GM19395 (cell line): ENCODE results near the gene CALN1.
"Not testable (repeated sequence)": the region's sequence is repeated elsewhere in the genome, so short reads cannot be mapped to it uniquely, and the experiment has no call there.

ENCODE experiments used
- ATAC-seq: cut with Tn5 transposase; IDR thresholded peaks from one replicate; pipeline ENCODE4 v1.9.1; 2021; ENCODE audit warnings: mild to moderate bottlenecking, moderate library complexity; ENCODE audit not compliant: unreplicated experiment

Gene CALN1

DNA sequence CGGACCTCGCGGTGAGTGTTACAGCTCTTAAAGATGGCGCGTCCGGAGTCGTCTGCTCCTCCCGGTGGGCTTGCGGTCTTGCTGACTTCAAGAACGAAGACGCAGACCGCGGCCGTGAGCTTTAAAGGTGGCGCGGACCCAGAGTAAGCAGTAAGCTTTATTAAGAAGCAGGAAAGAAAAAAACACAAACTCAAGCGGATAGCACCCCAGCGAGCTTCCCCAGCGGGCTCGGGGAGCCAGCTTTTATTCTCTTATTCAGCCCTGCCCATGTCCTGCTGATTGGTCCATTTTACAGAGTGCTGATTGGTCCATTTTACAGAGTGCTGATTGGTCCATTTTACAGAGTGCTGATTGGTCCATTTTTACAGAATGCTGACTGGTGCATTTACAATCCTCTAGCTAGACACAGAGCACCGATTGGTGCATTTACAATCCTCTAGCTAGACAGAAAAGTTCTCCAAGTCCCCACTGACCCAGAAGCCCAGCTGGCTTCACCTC lies at the start of gene CALN1:
Gene CALN1 (minus strand): TSS at position 218 of the 498 bp plus-strand sequence.
- ATAC-seq: not testable (repeated sequence)

DNA sequence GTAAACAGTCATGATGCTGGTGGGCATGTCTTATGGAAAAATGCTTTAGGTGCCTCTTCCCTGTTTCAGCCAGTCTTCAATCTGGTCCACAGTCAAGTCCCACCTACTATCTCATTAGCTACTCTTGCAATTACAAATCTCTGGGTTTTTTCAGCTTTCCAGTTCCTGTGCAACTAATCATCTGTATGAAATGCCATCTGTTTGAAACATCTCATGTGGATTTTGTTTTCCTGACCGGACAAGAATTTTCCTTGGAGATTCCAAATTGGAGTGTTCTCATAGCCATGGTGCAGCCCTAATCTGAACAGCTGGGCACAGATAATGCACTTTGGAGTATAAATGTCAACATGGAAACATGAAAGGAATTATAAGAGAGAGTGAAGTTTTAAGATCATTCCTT lies 41.3 kb upstream of the CALN1 start:
- ATAC-seq: no peak

DNA sequence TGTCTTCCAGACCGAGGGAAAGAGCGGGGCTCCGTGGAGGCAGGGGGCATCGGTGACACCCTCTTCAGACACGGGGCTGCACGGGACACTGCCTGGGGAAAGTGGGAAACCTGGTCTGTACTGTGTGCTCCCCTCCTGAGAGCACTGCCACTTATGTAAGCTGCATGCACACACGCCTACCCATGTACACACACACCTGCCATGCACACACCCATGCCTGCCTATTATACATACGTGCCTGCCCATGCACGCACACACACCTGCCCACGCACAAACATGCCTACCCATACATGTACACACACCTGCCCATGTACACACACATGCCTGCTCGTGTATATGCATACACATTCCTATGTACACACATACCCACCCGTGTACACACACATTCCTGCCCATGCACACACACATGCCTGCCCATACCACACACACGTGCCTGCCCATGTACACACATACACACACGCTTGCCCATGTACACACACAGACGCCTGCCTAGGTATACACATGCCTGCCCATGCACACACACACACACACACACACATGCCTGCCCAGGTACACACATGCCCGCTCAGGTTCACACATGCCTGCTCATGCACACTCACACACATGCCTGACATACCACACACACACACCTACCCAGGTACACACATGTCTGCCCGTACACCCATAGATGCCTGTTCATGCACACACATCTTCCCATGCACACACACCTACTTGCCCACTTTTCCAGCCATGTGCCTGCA lies 35.5 kb upstream of the CALN1 start:
- no peak for ATAC-seq

DNA sequence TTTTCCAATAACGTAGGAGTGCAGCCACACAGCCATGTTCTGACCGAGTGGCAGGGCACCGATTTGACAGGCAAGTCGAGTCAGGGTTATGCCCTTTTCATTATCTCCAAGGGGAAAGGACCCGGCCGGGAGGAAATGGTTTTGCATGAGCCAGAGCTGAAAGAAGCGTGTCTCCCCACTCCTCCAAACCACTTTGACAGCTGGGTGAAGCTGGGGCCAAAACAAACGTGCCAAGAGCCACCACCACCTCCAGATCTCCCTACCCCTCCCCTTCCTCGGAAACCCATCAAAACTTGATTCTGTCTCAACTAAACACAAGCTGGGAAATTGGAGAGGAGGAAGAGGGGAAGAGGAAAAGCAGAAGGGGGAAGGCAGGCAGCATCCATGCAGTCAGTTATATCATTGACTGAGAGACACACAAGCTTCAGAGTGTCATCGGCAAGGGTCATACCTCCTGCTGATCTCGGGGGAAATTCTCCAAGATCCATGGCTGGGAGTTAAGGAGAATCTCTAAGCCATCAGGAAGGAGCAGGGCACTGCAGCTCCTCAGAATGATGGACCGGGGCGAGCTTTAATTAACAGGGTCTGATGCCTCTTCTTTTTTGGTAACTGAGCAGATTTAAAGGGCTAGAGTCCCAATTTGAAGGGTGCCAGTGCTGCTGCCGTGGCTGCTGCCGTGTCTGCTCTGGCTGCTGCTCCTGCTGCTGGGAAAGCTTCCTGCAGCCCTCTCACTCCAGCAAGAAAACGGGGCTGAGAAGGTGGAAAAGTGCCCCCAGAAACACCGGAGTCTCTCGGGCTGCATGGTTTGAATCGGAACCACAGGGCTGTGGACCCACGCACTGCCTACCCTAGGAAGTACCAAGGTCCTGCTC lies 34.7 kb upstream of the CALN1 start:
- ATAC-seq: no peak

DNA sequence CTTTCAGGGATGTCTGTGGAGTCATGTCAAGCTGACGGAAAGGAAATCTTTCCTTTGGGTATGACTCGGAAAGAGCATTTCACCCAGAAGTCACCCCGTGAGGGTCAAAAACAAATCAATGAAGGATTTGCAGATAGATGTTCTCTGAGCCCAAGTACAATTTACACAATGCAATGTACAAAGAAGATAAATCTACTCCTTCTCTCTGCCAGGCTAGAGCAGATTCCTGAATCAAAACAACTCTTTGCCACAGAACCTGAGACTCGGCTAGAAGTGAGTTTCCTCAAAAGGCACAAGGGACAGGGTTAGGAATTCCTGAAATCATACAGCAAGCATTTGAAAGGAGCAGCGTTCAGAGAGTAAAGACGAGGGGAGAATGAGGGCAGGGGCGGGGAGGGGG lies 34.0 kb upstream of the CALN1 start:
- no peak for ATAC-seq

DNA sequence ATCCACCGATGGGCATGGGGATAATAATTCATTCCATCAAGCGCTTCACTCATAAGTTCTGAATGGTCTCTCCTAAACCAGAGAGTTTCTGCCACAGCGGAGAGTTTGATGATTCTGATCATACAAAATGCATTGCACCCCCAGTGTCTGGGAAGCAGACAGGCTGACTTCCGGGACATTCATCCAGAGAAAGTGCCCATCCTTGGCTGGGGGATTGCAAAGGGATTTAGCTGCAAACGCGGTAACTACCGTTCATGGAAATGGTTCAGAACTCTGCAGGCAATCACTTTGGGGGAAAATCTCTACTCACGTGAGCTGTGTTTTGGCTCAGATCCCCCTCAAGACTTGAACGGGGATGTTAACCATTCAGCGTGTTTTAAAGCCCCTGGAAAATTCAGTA lies 33.4 kb upstream of the CALN1 start:
- no peak for ATAC-seq

DNA sequence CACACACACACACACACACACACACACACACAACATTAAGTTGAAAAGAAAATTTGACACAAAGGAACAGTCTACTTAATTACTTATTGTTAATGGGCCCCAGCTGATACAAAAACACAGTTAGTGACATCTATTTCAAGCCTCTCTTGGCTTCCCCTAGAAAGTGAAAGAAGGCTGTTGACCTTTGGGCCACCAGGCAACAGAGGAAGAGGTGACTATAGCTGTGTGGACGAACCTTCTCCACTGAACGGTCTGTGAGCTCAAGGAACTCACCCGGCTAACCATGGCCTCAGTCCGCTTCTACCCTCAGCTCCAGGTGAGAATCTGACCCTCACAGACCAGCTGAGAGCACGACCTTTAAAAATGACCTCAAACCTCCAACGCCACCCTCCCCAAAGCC lies 32.9 kb upstream of the CALN1 start:
- no peak for ATAC-seq

DNA sequence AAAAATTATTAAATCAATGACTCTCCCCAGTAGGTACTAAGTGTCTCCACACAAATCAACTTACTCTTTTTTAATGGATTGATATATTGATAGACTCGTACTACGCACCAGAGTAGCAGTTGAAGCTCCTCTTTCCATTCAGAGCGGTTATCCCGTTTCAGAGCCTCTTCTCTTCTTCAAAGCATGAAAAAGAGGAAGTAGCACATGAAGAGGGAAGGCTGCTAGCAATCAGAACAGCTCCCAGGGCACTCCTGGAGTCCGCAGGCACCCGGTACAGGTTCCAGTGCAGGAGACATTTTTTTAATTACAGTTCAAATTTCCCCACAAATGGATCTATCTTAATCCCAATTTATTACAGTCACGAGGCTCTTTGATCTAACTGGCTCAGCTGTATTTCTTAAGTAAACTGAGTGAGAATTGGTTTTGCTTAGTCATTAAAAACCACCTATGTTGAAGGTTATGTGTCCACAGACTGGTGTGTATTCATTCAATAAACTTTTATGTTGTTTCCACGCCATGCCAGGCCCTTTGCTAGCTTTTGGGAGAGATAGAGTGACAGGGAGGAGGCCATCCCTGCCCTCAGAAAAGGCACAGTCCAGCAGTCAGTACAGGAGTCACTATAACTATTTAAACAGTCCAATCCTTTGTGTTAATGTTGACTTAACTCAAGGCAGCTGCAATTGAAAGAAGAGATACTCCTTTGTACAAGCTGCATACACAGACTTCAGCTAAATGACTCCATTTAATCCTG lies 32.1 kb upstream of the CALN1 start:
- ATAC-seq: no peak

DNA sequence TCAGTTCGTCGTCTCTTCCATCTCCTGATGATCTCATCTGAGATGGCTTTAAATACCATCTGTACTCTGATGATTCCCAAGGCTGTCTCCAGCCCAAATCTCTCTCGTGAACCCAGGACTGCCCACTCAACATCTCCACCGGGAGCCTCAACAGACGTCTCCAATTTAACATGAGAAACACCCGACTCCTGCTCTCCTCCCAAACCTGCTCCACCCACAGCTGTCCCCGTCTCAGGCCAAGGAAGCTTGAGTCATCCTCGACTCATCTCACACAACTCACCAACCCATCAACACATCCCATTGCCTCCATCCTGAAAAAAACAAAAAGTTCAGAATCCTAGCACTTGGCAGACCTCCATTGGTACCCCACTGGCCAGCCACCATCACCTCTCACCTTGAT lies 29.7 kb upstream of the CALN1 start:
- no peak for ATAC-seq

DNA sequence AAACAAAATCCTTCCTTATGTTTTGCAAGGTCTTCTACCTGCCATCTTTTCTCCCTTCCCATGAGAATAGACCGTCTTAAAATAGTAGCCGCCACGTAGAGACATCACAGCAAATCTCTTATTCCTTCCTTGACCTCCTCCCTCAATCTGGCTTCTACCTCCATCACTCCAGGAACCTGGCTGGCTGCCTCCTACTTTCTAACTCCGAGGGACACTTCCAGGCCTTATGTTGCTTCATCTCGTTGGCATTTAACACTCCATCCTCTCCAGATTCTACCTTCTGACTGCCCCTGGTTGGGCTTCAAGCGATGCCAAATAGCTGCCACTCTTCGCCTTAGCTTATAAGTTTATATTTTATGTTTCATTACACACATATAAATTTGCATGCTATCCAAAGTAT lies 26.4 kb upstream of the CALN1 start:
- ATAC-seq: no peak

DNA sequence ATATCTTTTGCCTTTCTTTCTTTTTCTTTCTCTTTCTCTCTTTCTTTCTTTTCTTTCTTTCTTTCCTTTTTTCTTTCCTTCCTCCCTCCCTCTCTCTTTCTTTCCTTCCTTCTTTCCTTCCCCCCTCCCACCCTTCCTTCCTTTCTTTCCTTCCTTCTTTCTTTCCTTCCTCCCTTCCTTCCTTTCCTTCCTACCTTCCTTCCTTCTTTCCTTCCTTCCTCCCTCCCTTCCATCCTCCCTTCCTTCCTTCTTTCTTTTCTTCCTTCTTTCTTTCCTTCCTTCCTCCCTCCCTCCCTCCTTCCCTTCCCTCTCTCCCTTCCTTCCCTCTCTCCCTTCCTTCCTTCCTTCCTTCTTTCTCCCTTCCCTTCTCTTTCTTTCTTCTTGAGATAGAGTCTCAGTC lies 25.5 kb upstream of the CALN1 start:
- no peak for ATAC-seq

DNA sequence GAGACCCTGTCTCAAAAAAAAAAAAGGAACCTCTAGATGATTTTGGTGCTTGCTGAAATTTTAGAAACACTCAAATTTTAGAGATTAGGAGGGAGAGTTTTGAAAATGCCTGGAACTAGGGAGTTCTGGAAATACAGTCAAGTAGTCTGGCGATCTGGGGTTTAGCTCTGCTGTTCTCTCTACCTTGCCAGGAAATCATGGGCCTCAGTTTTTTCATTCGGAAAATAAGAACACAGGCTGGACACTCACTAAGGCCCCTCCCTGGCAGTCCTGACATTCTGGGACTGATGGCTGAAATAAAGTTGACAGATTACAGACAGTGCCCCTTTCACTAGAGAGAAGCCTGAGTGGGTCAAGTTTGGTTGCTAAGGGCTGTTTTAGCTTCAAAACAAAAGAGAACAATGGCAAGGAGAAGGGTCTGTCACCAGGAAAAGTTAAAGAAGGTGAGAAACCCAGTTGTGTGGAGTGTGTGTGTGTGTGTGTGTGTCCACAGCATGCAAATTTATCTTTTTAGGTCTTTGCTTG lies 25.0 kb upstream of the CALN1 start:
- no peak for ATAC-seq

DNA sequence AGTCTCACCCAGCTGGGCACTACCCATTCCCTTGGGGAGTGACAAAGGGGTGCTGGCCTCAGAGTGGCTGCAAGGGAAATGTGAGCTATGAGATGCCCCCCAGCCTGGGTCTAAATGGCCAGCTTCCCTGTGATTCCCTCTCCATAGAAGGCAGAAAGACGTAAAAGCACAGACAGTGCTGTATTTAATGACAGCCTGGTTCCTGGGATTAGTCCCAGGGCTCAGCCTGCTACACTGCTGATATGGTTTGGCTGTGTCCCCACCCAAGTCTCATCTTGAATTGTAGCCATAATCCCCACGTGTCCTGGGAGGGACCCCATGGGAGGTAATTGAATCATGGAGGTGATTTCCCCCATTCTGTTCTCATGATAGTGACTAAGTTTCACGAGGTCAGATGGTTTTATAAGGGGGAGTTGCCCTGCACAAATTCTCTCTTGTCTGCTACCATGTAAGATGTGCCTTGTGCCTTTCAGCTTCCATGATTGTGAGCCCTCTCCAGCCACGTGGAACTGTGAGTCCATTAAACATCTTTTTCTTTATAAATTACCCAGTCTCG lies 23.9 kb upstream of the CALN1 start:
- no peak for ATAC-seq

DNA sequence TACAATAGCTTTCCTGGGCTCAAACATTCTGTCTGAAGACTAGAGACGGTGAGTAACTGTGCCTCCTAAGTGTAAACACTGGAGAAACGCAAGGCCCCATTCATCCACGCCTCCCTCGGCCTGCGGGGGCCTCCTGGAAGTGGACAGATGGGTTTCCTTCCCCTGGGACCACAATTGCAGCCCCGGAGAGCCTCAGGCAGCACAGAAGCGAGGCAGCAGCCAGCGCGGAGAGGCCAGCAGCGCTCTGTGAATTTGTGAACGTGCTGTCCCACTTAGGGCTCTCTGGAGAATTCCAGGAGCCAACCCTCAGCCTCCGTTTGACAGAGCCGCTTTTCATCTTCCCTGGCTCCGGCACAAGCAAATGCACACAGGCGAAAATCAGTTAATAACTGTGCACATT lies 23.2 kb upstream of the CALN1 start:
- ATAC-seq: no peak

DNA sequence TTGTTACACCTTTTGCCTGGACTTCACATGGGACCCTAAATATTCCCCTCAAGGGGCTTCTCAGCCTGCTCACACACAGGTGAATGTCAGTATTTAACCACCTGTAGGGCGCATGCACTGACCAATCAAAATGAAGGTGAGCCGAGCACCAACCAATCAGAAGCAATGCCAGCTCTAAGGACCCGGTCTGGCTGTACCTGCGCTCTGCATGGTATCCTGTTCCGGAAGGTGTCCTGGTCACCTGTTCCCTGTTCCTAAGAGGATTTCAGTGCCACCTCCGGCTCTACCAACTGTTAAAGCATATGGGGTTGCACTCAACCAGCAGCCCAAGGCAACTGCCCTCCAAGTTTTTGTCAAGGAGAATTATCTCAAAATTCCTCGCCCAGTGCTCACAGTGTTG lies 18.4 kb upstream of the CALN1 start:
- no peak for ATAC-seq

DNA sequence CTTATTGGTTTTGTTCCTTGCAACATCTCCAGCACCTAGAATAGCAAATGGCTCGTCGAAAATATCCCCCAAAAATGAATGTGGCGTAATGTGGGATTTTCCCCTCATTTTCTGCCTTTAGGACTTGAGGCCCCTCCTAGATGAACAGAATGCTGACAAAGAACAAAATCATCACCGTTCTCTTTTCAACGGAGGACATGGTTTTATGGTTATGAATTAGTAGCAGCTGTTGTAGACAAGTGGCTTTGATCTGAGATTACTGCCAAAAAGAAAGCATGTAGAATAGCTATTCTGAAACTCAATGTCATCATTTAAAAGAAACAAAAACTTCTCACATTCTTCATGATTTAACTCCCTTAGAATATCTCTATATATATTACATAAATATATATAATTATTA lies 17.2 kb upstream of the CALN1 start:
- no peak for ATAC-seq

DNA sequence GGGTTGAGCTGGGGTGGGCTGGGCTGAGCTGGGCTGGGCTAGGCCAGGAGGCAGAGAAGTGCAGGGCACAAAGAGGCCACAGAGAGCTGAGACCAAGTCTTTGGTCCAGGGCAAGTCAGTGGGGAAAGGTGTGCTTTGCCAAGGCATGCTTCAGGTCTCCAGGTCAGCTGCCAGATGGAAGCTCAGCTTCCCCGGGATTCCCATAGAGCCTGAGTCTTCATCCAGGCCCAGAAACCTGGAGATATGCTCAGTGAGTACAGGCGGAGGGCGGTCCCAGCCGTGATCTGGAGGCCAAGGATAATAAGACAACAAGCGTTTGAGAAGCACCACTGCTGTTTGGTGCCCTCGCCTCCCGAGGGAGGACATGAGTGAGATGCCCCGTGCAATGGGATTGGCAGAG lies 4.7 kb upstream of the CALN1 start:
- no peak for ATAC-seq

DNA sequence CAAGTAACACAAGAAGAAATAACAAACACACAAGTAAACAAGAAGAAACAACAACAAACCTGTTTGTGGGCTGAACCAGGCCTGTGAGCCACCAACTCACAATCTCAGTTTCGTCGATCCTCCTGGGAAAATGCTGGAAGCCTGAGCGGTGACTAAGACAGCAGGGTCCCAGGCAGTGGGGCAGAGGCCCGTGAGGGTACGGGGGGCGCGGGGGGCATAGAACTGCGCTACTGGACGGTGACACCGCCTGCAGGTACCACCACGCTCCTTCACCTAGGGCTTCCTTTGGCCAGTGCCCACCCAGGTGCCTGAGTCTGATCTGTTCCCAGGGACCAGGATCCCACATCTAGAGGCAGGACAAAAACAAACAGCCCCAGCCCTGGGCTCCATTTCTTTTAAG lies 3.4 kb upstream of the CALN1 start:
- no peak for ATAC-seq

DNA sequence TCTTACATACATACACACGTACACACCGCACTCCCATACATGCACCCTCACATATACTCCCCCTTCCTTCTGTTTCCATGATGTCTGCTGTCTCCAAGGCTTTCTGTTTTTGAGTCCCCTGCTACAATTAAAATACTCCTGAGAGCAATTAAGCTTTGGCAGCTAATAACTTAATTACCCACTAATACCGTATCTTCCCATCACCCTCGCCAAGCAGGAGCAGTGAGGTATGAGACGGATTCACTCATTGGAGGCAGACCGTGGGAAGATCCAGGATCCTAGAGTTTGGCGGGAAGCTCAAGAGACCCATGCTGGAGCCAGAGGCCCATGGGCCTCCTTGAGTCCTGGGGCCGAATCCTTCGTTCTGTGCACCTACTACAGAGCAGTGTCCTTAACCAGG lies 1.7 kb upstream of the CALN1 start:
- ATAC-seq: no peak

DNA sequence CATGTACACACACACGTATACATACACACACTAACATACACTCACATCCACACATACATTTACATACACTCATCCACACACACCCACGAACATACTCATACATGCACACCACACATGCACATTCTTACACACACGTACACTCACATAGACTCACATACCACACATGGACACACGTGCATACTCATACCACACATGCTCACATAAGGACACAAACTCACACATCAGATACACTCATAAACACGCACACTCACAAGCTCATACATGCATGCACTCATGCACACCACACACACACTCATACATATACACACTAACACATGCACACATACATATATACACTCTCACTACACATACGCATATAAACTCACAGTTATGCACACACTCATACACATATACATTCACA lies 1.2 kb upstream of the CALN1 start:
- no peak for ATAC-seq

DNA sequence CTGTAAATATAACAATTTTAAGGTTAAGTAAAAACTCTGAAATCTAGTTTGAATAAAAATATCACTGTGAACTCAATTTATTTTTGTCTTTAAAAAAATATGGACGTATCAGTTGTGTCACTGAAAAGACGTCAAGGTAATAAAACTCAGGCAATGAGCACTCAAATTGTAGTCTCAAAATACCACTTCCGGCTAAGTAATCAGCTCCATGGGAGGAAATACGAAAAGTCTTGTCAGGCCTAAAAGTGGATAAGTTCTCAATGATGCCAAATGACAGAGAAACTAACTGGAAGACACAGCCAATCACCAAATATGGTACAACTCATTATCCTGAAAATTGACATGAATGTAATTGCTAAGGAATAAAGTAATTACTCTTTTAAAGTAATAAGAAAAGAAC lies 719 bp downstream of the CALN1 start:
- no peak for ATAC-seq
